Esophagus mucosa (tissue), 1 donor: ENCODE measurements around the gene RAB31. TPM values are rescaled to one million over a fixed set of nuclear protein-coding genes. Genes with fewer than 3 reads are reported as not detected.
A peak's percentile ranks its signal among the peaks of the same experiment; 100 is the strongest.

Source experiments
- ATAC-seq: fragments of 200-7000 bp; cut with Tn5 transposase; one replicate; pipeline ENCODE4 v1.9.1; 2020
- total RNA-seq: library from RNA; stranded (reverse); gene quantifications from one replicate; pipeline ENCODE4 v1.2.4, GENCODE V29; 2023
- donor health status: DM: yes; HTN: yes; CAD: no.

The RAB31 gene
- total RNA-seq, 1 donor from 2014 or later = 50.0 TPM

- peak; percentile 29 for ATAC-seq
These were observed 84.6 kb downstream of the RAB31 start for GRCh38 chr18:9792565-9793245.

- ATAC-seq = no peak
These were observed 87.9 kb downstream of the RAB31 start for GRCh38 chr18:9796011-9796410.

GRCh38 chr18:9796935-9797549, 88.9 kb downstream of the RAB31 start:
- no peak for ATAC-seq

GRCh38 chr18:9802175-9803062, 94.3 kb downstream of the RAB31 start:
- ATAC-seq = no peak

GRCh38 chr18:9803063-9803697, 95.1 kb downstream of the RAB31 start:
- no peak for ATAC-seq

GRCh38 chr18:9803698-9804516, 95.8 kb downstream of the RAB31 start:
- ATAC-seq = peak; percentile 34

GRCh38 chr18:9804517-9805104, 96.5 kb downstream of the RAB31 start:
- peak; percentile 63 for ATAC-seq

- ATAC-seq = no peak
These were observed 98.8 kb downstream of the RAB31 start for GRCh38 chr18:9806905-9807304.

GRCh38 chr18:9808295-9809241, 100.5 kb downstream of the RAB31 start:
- ATAC-seq = peak; percentile 81

GRCh38 chr18:9809697-9810096, 101.6 kb downstream of the RAB31 start:
- no peak for ATAC-seq

GRCh38 chr18:9810299-9810698, 102.2 kb downstream of the RAB31 start:
- no peak for ATAC-seq

GRCh38 chr18:9810994-9811705, 103.0 kb downstream of the RAB31 start:
- ATAC-seq = no peak

GRCh38 chr18:9811978-9812377, 103.9 kb downstream of the RAB31 start:
- no peak for ATAC-seq

- no peak for ATAC-seq
These were observed 106.3 kb downstream of the RAB31 start for GRCh38 chr18:9814431-9814830.

- ATAC-seq = no peak
These were observed 109.2 kb downstream of the RAB31 start for GRCh38 chr18:9817286-9817685.

GRCh38 chr18:9817725-9818422, 109.8 kb downstream of the RAB31 start:
- no peak for ATAC-seq

- ATAC-seq = no peak
These were observed 110.3 kb downstream of the RAB31 start for GRCh38 chr18:9818423-9818734.

GRCh38 chr18:9820127-9820526, 112.0 kb downstream of the RAB31 start:
- ATAC-seq = no peak

GRCh38 chr18:9820719-9821118, 112.6 kb downstream of the RAB31 start:
- no peak for ATAC-seq
